Measurements from ENCODE around the gene PLXND1. TPM values are rescaled to one million over a fixed set of nuclear protein-coding genes. Genes with fewer than 3 reads are reported as not detected.

PLXND1 gene
- total RNA-seq, 1 donor from 2014 or later, result 9.0 TPM

- Mint-ChIP-seq H3K4me3 (peak overlapping the region; percentile 85), H3K27me3 (ENCODE audit: insufficient read depth, low read depth) (peaks cover 10% of the 10 kb centered on the region), H3K4me1 (peaks cover 39% of the 10 kb centered on the region), H3K36me3 (peaks cover 3% of the 10 kb centered on the region), H3K9me3 (no peaks in the 10 kb centered on the region), H3K27ac (peak overlapping the region; percentile 48)
- TF ChIP-seq, protein P1, sequence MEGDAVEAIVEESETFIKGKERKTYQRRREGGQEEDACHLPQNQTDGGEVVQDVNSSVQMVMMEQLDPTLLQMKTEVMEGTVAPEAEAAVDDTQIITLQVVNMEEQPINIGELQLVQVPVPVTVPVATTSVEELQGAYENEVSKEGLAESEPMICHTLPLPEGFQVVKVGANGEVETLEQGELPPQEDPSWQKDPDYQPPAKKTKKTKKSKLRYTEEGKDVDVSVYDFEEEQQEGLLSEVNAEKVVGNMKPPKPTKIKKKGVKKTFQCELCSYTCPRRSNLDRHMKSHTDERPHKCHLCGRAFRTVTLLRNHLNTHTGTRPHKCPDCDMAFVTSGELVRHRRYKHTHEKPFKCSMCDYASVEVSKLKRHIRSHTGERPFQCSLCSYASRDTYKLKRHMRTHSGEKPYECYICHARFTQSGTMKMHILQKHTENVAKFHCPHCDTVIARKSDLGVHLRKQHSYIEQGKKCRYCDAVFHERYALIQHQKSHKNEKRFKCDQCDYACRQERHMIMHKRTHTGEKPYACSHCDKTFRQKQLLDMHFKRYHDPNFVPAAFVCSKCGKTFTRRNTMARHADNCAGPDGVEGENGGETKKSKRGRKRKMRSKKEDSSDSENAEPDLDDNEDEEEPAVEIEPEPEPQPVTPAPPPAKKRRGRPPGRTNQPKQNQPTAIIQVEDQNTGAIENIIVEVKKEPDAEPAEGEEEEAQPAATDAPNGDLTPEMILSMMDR (IDR thresholded peaks at IDR 0.05), result peak; percentile 74
- TF ChIP-seq EZH2 (IDR thresholded peaks at IDR 0.05), result no peak
- peak; percentile 38 for TF ChIP-seq EZH2phosphoT487 (IDR thresholded peaks at IDR 0.05)
- peak overlapping the region; percentile 58 for H3K4me3 ChIP-seq
- H3K9me3 ChIP-seq (ENCODE audit: low read depth), result no peaks in the 10 kb centered on the region
- H2AFZ ChIP-seq (replicated peaks), result peak overlapping the region; percentile 89
- H3K9ac ChIP-seq, result no peak overlapping the region
- no peaks in the 10 kb centered on the region for H3K27me3 ChIP-seq
- DNase-seq (ENCODE audit: low spot score), result peak; percentile 82
- H3K4me2 ChIP-seq, result peak overlapping the region; percentile 82
- peaks cover 20% of the 10 kb centered on the region for H3F3A ChIP-seq (ENCODE audit: low read depth)
- H3K79me2 ChIP-seq (ENCODE audit: low read depth), result no peaks in the 10 kb centered on the region
- H4K20me1 ChIP-seq (ENCODE audit: low read depth), result no peaks in the 10 kb centered on the region
- no peak overlapping the region for H3K27ac ChIP-seq
- peaks cover 7% of the 10 kb centered on the region for H3K4me1 ChIP-seq
- H3K36me3 ChIP-seq, result no peaks in the 10 kb centered on the region
These were observed 21.1 kb upstream of the PLXND1 start for GRCh38 chr3:129627350-129628168.

DNA sequence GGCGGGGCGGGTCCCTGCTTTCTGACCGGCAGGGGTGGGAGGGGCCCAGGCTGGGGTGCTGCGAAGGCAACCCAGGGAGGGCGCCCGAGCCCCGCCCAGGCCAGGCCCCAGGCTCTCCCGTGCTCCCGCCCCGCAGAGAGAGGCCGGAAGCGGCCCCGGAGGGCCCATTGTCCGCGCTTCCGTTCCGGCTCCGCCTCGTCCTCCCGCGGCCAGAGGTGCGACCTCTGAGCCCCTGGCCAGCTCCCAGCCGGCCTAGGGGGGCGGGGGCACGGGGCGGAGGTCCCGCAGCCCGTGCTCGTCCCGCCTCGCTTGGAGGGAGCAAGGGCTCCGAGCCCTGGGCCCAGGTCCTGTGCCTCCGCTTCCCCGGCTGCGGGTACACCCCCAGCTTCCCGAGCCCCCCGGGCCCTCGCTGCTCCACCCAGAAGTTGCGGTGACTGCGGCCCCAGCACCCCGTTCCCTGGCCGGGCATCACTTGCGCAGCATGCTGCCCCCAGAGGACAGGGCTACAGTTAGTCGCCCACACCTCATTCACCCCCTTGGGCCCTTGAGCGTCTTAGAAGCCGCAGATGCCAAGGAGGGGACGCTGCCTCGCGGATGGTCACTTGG, 20.4 kb upstream of the PLXND1 start:
- H3K27me3 ChIP-seq, result no peaks in the 10 kb centered on the region
- Mint-ChIP-seq H3K9me3 (no peaks in the 10 kb centered on the region), H3K4me1 (peaks cover 42% of the 10 kb centered on the region), H3K4me3 (peak overlapping the region; percentile 85), H3K27me3 (ENCODE audit: insufficient read depth, low read depth) (peaks cover 10% of the 10 kb centered on the region), H3K36me3 (peaks cover 3% of the 10 kb centered on the region), H3K27ac (peak overlapping the region; percentile 37)
- no peak for TF ChIP-seq EZH2phosphoT487 (IDR thresholded peaks at IDR 0.05)
- TF ChIP-seq, protein P1 (IDR thresholded peaks at IDR 0.05), result peak; percentile 7
- H3K4me1 ChIP-seq, result peaks cover 12% of the 10 kb centered on the region
- peak overlapping the region; percentile 82 for H3K4me2 ChIP-seq
- no peaks in the 10 kb centered on the region for H4K20me1 ChIP-seq (ENCODE audit: low read depth)
- H3K79me2 ChIP-seq (ENCODE audit: low read depth), result no peaks in the 10 kb centered on the region
- peak overlapping the region; percentile 89 for H2AFZ ChIP-seq (replicated peaks)
- peak overlapping the region; percentile 4 for H3K9ac ChIP-seq
- peaks cover 20% of the 10 kb centered on the region for H3F3A ChIP-seq (ENCODE audit: low read depth)
- H3K9me3 ChIP-seq (ENCODE audit: low read depth), result no peaks in the 10 kb centered on the region
- H3K36me3 ChIP-seq, result no peaks in the 10 kb centered on the region
- peak; percentile 89 for DNase-seq (ENCODE audit: low spot score)
- H3K27ac ChIP-seq, result no peak overlapping the region
- H3K4me3 ChIP-seq, result peak overlapping the region; percentile 58

DNA sequence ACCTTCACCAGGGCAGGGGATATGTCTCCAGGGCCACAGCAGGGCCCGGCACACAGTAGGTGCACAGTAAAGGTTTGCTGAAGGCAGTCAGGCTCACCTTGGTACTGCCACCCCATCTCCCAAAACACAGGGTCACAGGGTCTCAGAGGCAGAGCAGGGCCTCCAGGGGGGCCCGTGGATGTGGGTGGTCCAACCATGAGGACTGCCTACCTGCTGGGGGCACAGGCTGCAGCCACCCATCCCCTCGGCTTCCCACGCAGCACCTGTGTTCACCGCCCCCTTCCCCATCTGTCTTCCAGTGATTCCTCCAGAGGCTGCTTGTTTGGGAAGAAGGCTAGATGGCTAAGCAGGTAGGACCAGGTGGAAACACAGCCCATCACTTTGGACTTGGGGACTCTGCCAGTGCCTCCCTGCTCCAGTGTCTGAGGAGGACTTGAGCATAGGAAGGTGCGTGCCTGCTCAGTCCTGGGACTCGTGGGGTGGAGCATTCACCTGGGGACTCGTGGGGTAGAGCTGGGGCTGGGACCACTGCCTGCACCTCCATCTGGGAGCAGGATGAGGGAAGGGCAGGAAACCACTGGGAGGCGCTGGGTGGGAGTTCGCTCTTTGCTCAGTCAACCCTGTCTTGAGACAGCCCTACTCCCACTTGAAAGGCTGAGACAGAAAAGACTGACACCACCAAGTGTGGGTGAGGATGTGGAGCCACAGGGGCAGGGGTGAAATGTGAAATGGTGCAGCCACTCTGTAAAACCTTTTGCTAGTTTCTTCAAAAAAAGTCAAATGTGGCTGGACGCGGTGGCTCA, 18.8 kb upstream of the PLXND1 start:
- no peaks in the 10 kb centered on the region for H3K36me3 ChIP-seq
- H3K27me3 ChIP-seq, result no peaks in the 10 kb centered on the region
- DNase-seq (ENCODE audit: low spot score), result no peak
- Mint-ChIP-seq H3K27ac (peak overlapping the region; percentile 19), H3K4me3 (peak overlapping the region; percentile 15), H3K36me3 (peaks cover 3% of the 10 kb centered on the region), H3K9me3 (no peaks in the 10 kb centered on the region), H3K27me3 (ENCODE audit: insufficient read depth, low read depth) (peaks cover 17% of the 10 kb centered on the region), H3K4me1 (peaks cover 48% of the 10 kb centered on the region)
- no peak overlapping the region for H3K4me2 ChIP-seq
- no peaks in the 10 kb centered on the region for H3K9me3 ChIP-seq (ENCODE audit: low read depth)
- H3K4me1 ChIP-seq, result peaks cover 12% of the 10 kb centered on the region
- H3K4me3 ChIP-seq, result no peak overlapping the region
- H2AFZ ChIP-seq (replicated peaks), result no peak overlapping the region
- H3K9ac ChIP-seq, result no peak overlapping the region
- TF ChIP-seq EZH2phosphoT487 (IDR thresholded peaks at IDR 0.05), result no peak
- H3F3A ChIP-seq (ENCODE audit: low read depth), result peaks cover 20% of the 10 kb centered on the region
- H3K79me2 ChIP-seq (ENCODE audit: low read depth), result no peaks in the 10 kb centered on the region
- H3K27ac ChIP-seq, result no peak overlapping the region
- no peaks in the 10 kb centered on the region for H4K20me1 ChIP-seq (ENCODE audit: low read depth)

Data from neural progenitor cell (in vitro differentiated cells).